Measurements from ENCODE around the gene ZNF598. TPM values are rescaled to one million over a fixed set of nuclear protein-coding genes. Genes with fewer than 3 reads are reported as not detected.
A peak's percentile ranks its signal among the peaks of the same experiment; 100 is the strongest.

Gene ZNF598
- total and polyA plus RNA-seq, 2 of the 13 experiments (the other 11 are each of a cell fraction or from before 2014, with no cell fraction given), result 13.5 to 14.2 TPM

DNA sequence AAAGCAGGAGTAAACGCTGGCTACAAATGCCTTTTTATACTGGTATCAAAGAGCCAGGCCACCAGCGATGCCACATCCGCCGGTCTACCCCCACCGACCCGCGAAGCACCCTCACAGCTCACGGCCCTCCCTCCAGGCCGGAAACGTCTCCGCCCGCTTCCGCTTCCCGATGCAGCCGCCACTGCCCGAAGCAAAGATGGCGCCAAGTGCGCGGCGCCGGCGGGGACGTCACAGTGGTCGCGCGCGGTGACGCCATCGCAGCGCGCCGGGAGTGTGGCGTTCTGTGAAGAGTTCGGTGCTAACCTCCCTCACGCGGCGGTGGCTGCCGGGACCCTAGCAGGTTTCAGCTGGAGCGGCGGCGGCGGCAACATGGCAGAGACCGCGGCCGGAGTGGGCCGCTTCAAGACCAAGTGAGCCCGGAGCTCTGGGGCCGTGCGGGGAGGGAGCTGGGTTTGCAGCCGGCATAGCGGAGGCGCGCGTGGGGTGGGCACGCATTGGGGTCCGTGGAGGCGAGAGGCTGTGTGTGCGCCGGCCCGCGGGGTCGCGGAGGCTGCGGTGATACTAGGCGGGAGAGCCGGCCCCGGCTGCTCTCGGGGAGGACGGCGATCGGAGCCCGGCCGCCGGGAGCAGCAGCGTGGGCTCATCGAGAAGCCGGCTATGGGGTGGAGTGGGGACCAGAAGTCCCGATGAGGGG lies 37.7 kb downstream of the ZNF598 start, which contains the start of gene TBL3 (continued):
- TF ChIP-seq TCF7L2 (IDR thresholded peaks at IDR 0.05; ENCODE audit: low read depth, low read length) (no peak), TCF7 (IDR thresholded peaks at IDR 0.05; ENCODE audit: low read depth) (no peak), SOX6 (IDR thresholded peaks at IDR 0.05) (no peak), SOX6 (CRISPR knock-in tag; IDR thresholded peaks at IDR 0.05) (peak; percentile 84), EED (CRISPR knock-in tag; IDR thresholded peaks at IDR 0.05) (peak; percentile 37; the same call in 1 of the 2 replicates), LCORL (IDR thresholded peaks at IDR 0.05) (no peak), LCORL (CRISPR knock-in tag; IDR thresholded peaks at IDR 0.05) (peak; percentile 85), MEF2D (CRISPR knock-in tag; IDR thresholded peaks at IDR 0.05) (peak; percentile 91)
- TF ChIP-seq, protein P1, sequence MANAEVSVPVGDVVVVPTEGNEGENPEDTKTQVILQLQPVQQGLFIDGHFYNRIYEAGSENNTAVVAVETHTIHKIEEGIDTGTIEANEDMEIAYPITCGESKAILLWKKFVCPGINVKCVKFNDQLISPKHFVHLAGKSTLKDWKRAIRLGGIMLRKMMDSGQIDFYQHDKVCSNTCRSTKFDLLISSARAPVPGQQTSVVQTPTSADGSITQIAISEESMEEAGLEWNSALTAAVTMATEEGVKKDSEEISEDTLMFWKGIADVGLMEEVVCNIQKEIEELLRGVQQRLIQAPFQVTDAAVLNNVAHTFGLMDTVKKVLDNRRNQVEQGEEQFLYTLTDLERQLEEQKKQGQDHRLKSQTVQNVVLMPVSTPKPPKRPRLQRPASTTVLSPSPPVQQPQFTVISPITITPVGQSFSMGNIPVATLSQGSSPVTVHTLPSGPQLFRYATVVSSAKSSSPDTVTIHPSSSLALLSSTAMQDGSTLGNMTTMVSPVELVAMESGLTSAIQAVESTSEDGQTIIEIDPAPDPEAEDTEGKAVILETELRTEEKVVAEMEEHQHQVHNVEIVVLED (CRISPR knock-in tag; IDR thresholded peaks at IDR 0.05; ENCODE audit: borderline replicate concordance), result peak; percentile 97
- TF ChIP-seq, protein P2, sequence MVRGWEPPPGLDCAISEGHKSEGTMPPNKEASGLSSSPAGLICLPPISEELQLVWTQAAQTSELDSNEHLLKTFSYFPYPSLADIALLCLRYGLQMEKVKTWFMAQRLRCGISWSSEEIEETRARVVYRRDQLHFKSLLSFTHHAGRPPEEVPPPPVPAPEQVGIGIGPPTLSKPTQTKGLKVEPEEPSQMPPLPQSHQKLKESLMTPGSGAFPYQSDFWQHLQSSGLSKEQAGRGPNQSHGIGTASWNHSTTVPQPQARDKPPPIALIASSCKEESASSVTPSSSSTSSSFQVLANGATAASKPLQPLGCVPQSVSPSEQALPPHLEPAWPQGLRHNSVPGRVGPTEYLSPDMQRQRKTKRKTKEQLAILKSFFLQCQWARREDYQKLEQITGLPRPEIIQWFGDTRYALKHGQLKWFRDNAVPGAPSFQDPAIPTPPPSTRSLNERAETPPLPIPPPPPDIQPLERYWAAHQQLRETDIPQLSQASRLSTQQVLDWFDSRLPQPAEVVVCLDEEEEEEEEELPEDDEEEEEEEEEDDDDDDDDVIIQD (CRISPR knock-in tag; IDR thresholded peaks at IDR 0.05; ENCODE audit: low read depth), result peak; percentile 63; the same call in 1 of the 2 replicates
- TF ChIP-seq, protein P3, sequence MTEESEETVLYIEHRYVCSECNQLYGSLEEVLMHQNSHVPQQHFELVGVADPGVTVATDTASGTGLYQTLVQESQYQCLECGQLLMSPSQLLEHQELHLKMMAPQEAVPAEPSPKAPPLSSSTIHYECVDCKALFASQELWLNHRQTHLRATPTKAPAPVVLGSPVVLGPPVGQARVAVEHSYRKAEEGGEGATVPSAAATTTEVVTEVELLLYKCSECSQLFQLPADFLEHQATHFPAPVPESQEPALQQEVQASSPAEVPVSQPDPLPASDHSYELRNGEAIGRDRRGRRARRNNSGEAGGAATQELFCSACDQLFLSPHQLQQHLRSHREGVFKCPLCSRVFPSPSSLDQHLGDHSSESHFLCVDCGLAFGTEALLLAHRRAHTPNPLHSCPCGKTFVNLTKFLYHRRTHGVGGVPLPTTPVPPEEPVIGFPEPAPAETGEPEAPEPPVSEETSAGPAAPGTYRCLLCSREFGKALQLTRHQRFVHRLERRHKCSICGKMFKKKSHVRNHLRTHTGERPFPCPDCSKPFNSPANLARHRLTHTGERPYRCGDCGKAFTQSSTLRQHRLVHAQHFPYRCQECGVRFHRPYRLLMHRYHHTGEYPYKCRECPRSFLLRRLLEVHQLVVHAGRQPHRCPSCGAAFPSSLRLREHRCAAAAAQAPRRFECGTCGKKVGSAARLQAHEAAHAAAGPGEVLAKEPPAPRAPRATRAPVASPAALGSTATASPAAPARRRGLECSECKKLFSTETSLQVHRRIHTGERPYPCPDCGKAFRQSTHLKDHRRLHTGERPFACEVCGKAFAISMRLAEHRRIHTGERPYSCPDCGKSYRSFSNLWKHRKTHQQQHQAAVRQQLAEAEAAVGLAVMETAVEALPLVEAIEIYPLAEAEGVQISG (CRISPR knock-in tag; IDR thresholded peaks at IDR 0.05), result peak; percentile 97
- TF ChIP-seq, protein P4, sequence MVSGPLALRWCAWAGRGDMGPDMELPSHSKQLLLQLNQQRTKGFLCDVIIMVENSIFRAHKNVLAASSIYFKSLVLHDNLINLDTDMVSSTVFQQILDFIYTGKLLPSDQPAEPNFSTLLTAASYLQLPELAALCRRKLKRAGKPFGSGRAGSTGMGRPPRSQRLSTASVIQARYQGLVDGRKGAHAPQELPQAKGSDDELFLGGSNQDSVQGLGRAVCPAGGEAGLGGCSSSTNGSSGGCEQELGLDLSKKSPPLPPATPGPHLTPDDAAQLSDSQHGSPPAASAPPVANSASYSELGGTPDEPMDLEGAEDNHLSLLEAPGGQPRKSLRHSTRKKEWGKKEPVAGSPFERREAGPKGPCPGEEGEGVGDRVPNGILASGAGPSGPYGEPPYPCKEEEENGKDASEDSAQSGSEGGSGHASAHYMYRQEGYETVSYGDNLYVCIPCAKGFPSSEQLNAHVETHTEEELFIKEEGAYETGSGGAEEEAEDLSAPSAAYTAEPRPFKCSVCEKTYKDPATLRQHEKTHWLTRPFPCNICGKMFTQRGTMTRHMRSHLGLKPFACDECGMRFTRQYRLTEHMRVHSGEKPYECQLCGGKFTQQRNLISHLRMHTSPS (CRISPR knock-in tag; IDR thresholded peaks at IDR 0.05; ENCODE audit: low read depth), result peak; percentile 82; the same call in 1 of the 2 replicates
- TF ChIP-seq, protein P5, sequence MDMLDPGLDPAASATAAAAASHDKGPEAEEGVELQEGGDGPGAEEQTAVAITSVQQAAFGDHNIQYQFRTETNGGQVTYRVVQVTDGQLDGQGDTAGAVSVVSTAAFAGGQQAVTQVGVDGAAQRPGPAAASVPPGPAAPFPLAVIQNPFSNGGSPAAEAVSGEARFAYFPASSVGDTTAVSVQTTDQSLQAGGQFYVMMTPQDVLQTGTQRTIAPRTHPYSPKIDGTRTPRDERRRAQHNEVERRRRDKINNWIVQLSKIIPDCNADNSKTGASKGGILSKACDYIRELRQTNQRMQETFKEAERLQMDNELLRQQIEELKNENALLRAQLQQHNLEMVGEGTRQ (IDR thresholded peaks at IDR 0.05; ENCODE audit: low read depth, low read length), result no peak
- TF ChIP-seq, protein P5 (CRISPR knock-in tag; IDR thresholded peaks at IDR 0.05; ENCODE audit: borderline replicate concordance), result no peak
- TF ChIP-seq, protein P6, sequence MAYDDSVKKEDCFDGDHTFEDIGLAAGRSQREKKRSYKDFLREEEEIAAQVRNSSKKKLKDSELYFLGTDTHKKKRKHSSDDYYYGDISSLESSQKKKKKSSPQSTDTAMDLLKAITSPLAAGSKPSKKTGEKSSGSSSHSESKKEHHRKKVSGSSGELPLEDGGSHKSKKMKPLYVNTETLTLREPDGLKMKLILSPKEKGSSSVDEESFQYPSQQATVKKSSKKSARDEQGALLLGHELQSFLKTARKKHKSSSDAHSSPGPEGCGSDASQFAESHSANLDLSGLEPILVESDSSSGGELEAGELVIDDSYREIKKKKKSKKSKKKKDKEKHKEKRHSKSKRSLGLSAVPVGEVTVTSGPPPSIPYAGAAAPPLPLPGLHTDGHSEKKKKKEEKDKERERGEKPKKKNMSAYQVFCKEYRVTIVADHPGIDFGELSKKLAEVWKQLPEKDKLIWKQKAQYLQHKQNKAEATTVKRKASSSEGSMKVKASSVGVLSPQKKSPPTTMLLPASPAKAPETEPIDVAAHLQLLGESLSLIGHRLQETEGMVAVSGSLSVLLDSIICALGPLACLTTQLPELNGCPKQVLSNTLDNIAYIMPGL (CRISPR knock-in tag; IDR thresholded peaks at IDR 0.05; ENCODE audit: borderline replicate concordance in 1 of 2, low read depth in 1 of 2), result peak; percentile 94 to 95
- TF ChIP-seq, protein P7, sequence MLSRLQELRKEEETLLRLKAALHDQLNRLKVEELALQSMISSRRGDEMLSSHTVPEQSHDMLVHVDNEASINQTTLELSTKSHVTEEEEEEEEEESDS (CRISPR knock-in tag; IDR thresholded peaks at IDR 0.05; ENCODE audit: borderline replicate concordance), result no peak

Data from HepG2 (cell line).